HG03045 (cell line): Measurements from ENCODE around the gene HSPA1B.
A peak's percentile ranks its signal among the peaks of the same experiment; 100 is the strongest.
"Not testable (repeated sequence)": the region's sequence is repeated elsewhere in the genome, so short reads cannot be mapped to it uniquely, and the experiment has no call there.

Experiments used
- ATAC-seq: cut with Tn5 transposase; IDR thresholded peaks from one replicate; pipeline ENCODE4 v1.9.1; 2021; ENCODE audit warnings: mild to moderate bottlenecking, moderate library complexity; ENCODE audit not compliant: unreplicated experiment

The HSPA1B gene

DNA sequence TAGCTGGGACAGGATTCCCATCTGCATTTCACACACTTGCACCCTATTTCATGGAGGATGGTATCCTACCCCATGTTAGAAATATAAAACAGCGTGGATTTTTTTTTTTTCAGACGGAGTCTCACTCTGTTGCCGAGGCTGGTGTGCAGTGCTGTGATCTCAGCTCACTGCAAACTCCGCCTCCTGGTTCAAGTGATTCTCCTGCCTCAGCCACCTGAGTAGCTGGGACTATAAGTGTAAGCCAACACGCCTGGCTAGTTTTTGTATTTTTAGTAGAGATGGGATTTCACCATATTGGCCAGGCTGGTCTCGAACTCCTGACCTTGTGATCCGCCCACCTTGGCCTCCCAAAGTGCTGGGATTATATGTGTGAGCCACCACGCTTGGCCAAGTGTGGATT, 30.2 kb downstream of the HSPA1B start:
- ATAC-seq: not testable (repeated sequence)

DNA sequence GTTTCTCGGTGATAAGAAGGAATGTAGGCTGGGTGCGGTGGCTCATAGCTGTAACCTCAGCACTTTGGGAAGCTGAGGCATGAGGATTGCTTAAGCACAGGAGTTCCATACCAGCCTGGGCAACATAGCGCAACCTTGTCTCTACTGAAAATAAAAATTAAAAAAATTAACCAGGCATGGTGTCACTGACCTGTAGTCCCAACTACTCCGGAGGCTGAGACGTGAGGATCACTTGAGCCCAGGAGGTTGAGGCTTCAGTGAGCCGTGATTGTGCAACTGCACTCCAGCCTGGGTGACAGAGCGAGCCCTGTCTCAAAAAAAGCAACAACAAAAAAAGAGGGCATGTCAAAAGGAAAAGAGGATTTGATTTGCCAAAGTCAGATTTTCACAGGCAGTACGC, 31.2 kb downstream of the HSPA1B start:
- ATAC-seq: no peak

DNA sequence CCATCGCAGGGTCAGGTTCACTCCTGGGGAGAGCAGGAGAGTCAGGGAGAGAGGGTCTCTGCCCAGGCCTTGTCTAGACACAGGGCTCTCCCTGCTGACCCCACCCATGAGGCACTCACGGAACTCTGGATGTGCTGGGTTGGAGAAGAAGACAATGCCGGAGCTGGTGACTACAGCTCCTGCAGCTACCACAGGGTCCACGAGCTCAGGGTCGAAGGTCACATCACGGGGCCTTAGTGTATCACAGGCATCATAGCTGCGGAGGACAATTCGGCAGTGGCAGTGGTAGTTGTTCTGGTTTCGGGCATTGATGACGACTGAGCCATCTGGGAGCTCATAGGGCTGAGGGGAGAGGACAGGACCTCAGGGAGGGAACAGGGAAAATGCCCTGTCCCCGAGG, 32.4 kb downstream of the HSPA1B start:
- ATAC-seq: no peak

DNA sequence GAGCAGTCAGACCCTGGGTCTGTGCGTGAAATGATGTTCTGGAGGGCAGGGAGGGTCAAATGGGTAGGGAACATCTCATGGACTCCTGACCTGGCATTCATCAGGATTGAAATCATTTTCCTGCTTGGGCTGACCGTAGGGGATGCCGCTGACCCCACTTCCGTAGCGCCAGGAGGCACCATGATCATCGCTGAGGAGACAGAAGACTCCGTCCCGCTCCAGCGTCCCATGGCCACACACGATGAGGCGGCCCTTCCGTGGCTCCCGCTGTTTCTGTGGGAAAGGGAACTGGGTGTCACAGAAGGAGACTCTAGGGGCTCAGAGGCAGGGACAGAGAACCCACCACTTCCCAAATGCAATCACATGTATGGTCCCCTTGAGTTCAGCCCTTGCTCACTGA, 32.8 kb downstream of the HSPA1B start:
- no peak for ATAC-seq

DNA sequence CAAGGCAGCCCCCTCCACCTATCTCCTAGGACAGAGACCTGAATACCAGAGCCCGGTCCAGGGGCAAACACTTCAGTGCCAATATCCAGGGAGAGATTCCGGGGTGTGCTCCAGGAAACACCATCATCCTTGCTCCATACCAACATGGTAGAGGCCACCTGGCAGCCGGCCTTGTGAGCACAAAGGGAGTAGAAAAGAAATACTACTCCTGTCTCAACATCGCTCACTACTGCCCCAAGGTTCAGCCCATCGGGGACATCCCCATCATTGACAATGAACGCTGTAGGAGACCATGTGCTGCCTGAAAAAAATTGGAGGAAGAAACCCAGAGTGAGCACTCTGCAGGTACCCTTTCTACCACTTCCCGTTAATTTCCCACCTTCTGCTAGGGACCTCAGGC, 33.6 kb downstream of the HSPA1B start:
- no peak for ATAC-seq

DNA sequence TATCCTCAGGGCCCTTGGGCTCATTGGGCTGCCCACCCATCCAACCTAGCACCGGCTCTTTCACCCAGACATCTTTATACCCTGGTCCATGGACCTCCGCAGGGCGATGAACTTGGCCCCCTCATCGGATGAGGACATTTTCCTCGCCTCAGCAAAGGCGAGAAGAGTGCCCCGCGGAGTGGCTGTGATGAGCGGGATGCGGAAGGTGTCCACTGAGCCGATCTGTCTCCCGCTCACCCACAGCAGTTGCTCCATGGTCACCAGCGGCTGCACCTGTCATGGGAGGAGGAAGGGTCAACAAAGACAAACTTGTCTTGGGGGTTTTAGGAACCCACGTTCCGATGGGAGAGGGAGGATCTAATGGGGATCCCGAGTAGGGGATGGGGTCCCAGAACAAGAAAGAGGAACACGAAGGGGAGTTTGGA, 34.4 kb downstream of the HSPA1B start:
- ATAC-seq: no peak

DNA sequence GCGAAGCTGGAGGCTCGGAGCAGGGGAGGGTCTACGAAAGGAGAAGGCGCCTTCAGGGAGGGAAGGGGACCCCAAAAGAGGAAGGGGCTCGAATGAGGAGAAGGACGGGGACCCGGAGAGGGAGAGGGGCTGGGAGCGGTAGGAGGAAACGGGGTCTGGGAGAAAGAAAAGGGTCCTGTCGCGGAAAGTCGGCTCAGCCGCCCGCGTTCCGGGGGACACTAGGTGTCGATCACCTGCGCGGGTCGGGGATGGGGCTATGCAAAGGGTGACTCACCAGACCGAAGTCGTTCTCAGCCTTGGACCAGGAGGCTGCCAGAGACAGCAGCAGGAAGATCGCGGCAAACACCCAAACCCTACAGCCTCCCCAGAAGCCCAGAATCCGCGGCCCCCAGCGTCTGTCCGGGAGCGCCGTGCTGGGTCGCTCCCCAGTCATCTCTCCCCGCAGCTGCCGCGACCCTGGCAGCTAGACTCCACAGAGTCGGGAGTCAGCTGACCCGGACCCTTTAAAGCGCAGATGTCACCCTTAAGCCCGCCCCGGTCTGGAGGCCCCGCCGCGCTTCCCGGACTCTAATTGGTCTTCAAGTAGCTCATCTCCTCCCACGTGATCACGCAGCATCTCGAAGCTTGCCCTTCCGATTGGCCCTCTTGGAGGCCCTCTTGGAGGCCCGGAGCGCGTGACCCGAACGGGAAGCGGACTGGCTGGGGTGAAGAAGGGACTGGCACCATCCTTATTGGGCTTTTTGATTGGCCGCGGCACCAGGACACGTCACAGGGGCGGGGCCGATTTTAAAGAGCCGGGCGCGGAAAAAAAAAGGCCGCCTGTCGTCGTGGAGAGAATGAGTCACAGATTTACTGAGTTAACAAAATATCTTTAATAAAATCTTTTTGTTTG, 35.1 kb downstream of the HSPA1B start, which contains the start of gene NEU1:
NEU1 (minus strand) TSS at position 478 of the 892 bp plus-strand sequence; CDS start at position 433, 45 bp downstream.
- ATAC-seq: peak; percentile 92

DNA sequence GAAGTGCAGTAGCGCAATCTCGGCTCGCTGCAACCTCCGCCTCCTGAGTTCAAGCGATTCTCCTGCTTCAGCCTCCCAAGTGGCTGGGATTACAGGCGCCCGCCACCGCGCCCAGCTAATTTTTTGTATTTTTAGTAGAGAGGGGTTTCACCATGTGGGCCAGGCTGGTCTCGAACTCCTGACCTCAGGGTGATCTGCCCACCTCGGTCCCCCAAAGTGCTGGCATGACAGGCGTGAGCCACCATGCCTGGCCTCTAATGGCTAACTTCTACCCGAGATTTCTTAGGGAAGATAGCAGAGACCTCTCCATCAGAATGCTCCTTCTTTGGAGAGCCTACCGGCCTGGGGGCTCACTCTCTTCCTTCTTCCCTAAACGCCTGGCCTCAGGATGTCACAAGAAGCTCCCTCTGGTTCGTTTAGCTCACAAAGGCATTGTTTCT, 36.6 kb downstream of the HSPA1B start:
- ATAC-seq: not testable (repeated sequence)

DNA sequence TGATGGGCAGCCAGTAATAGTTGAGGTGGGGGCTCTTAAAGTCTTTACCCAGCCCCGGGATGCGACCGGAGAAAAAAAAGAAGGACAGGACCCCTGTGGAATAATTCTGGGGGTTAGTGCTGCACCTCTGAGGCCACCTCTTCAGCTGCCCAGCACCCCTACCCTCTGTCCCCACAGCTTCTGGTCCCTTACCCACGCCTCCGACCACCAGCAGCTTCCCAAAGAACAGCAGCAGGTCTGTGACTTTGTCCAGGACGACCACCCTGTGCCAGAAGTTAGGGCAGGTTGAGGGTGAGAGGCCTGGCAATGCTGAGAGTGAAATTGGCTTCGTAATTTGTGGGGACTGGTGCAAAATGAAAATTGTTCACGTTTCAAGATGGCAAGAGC, 37.3 kb downstream of the HSPA1B start:
- ATAC-seq: no peak

DNA sequence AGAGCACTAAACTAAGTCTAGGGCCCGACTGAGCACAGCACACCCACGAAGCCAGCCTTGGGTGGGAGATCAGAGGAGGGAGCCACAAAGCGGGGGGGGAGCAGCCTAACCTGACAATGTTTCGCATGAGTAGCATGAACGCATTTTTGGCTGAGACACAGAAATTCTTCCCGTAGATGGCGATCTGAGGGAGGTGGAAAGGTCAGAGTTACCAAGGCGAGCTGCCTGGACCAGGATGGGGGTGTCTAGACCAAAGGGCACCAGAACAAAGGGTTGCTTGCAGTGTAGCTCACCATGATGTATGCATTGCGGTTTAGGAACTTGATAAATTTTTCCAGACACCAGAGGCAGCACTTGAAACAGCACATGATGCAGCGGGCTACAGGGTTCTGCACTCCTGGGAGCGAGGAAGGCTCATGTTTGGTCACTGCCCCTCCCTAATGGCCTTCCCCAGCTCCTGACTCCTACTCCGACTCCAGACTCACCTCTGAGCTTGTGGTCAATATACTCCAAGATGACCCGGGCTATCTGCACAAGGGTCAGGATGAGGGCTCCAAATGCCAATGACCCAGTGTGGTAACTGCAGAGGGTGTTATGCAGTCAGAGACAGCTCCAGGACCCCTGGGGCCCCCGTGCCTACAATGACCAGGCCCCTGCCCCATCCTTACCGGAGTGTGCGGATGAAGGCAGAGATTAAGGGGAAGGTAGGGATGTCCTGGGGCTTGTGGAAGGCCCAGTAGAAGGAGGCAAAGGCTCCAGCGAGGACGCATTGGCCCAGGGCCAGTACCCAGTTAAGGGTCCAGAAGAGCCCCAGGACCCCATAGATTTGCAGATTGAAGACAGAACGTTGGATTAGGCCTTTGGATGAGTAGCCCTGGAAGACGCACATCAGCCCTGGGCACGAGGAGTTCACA, 37.9 kb downstream of the HSPA1B start:
- ATAC-seq: no peak

DNA sequence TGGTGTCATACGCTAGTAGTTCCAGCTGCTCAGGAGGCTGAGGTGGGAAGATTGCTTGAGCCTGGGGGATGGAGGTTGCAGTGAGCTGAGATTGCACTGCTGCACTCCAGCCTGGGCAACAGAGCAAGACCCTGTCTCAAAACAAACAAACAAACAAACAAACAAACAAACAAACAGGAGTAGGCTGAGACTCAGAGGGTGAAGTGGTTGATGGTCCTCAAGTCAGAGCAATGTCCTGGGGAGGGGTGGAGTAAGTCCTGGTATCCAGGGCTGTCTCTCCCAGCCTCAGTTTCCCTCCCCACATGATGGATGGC, 41.1 kb downstream of the HSPA1B start:
- not testable (repeated sequence) for ATAC-seq

DNA sequence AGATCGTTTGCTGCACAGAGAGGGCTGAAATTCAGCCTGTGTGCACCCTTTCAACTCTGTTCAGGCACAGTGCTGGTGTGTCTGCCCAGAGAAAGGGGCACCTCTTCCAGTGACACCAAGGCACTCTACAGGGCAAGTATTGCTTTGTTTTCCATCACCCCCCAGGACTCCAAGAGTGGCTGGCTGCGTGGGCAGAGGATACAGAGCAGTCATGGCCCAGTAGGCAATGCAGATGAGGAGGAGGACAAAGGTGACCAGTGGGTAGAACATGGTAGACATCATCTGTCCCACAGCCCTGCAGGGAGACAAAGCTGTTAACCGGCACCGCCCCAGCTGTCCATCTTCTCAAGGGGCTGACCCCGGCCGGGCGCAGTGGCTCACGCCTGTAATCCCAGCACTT, 41.8 kb downstream of the HSPA1B start:
- ATAC-seq: no peak

DNA sequence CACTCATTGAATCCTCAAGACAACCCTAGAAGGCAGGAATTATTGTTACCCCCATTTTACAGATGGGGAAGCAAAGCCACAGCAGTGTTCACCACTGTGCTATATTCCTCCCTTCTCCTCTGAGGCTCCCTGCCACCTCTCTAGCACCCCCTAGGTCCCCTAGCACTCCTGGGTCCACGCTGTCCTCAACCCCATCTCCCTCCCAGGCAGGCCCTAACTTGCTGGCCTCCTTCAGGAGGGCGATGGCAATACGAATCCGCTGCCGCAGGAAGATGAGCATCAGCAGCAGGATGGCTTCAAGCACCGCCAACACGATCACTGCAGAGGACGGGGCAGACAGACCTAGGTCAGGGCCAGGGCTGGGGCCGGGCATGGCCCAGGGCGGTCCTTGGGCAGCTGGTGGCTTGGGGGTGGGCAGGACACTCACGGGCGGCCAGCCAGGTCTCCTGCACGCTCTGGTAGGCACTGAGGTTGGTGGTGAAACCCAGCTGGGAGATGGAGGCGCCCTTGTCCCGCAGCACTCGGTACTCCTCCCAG, 42.9 kb downstream of the HSPA1B start:
- no peak for ATAC-seq

DNA sequence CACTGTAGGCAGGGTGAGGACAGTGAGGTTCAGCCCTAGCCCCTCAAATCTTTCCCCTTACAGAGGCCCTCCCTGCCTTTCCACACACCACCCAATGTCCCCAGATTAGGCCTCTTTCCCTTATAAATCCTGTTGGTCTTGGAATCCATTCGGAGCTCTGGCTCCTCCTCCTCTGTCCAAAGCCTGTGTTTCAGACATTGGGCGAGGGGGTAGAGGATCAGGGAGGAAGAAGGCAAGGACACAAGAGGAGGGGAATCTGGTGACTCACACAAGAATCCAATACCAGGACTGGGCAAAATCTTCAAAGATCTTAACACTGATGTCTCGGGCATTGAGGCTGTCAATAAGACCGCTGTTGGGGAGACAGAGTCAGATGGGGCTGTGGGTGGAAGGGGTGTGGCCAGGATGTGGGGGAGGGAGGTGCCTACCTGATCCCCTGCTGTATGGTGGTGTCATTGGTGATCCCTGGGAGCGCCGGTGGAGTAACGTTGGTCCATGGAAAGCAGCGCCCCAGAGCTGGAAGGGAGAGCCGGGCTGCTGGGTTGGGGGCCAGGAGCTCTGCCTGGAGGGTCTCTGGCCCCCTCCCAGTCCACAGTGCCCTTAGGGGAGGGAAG, 43.6 kb downstream of the HSPA1B start:
- ATAC-seq: no peak

DNA sequence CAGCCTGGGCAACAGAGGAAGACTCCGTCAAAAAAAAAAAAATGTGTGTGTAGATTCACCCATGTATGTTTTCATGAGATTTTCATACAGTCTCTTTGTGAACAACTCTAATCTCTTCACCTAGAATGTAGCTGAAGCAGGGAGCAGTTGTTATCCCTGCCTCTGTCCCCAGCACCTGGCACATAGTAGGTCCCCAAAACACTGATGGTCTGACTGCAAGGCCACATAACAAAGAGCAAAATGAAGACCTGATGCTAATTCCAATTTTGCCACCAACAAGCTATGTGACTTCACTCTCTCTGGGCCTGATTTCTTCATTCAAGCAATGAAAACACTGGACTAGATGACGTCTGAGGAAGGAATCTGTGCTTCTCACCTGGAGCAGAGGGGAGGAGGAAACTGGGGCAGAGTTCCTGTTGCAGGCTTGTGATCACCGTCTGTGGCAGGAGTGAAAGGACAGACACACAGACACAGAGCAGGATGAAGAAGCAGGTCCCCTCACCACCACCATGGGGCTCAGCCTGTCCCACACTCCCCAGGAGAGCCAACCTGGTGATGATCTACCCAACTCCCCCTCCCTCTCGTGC, 46.6 kb downstream of the HSPA1B start:
- ATAC-seq: no peak

DNA sequence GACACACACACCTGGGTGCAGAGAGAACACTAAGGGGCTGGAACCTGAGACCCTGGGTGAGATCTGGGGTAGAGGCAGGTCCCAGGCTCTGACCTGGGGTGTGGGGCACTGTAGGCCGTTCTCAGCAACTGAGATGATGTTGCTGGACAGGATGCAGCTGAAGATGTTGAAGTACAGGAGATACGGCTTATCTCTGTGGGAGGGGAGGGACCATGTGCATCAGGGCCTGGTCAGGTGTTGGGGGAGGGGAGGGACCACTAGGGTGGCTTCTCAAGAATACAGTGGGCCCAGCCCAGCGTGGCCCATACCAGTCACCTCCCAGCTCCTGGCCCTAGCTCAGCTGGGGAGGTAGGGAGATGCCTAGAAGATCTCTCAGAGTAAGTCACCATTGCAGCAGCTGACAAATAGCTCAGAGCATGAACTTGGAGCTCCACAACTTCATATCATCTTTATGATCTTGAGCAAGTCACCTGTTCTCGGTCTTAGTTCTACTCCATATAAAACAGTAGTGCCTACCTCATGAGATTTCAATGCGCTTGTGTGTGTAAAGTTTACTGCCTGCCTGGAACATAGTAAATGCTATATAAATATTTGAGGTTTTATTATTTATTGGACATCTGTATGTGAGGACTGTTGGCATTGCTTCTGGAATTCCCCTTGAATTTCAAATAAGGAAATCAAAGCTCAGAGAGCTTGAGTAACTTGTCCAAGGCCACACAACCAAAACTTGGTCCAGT, 47.5 kb downstream of the HSPA1B start:
- ATAC-seq: no peak

DNA sequence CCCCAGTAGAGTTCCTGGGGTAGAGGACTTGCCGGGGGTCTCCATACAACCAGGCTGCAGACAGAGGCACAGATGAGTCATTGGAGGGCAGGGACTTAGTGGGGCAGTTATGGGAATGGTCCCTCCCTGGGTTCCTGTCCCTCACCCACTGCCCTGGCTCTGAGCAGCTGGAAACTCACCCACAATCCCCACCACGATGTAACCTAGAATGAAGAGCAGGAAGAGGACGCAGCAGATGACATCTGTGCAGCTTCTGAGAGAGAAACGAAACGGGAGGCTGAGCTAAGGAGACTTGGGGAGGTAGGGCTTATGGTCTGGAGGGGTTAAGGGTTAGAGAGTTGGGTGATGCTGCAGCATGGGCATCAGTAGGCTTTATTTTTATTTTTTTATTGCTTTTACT, 48.3 kb downstream of the HSPA1B start:
- no peak for ATAC-seq

DNA sequence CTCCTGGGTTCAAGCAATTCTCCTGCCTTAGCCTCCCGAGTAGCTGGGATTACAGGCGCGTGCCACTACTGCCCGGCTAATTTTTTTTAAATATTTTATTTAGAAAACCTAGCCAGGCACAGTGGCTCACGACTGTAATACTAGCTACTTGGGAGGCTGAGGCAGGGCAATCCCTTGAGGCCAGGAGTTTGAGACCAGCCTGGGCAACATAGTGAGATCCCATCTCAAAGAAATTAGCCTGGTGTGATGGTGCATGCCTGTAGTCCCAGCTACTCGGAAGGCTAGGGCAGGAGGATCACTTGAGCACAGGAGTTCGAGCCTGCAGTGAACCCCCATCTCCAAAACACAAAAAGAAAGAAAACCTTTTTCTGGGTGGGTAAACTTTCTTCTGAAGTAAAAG, 48.8 kb downstream of the HSPA1B start:
- ATAC-seq: no peak

DNA sequence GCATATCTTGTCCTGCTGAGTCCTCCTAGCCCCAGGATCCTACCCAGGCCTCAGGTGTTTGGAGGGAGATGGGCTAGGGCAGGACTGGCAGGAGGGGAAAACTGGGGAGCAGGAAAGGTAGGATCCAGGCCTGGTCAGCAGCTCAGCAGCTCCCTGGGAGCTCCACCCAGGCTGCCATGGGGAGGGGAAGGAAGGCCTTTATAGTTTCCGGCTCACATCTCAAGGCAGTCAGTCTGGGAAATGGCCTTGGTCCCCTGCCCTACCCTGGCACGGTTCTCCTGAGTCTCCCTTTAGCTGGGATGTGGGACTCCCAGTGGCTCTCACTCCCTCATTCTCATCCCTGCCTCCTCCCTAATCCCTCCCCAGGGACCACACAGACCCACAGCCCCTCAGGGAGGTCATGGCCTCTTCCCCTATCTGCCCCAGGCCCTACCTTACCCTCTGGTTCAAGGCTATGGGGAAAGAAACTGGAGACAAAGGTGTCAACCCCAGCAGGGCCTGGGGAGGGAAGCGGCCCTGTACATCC, 49.6 kb downstream of the HSPA1B start:
- ATAC-seq: no peak

DNA sequence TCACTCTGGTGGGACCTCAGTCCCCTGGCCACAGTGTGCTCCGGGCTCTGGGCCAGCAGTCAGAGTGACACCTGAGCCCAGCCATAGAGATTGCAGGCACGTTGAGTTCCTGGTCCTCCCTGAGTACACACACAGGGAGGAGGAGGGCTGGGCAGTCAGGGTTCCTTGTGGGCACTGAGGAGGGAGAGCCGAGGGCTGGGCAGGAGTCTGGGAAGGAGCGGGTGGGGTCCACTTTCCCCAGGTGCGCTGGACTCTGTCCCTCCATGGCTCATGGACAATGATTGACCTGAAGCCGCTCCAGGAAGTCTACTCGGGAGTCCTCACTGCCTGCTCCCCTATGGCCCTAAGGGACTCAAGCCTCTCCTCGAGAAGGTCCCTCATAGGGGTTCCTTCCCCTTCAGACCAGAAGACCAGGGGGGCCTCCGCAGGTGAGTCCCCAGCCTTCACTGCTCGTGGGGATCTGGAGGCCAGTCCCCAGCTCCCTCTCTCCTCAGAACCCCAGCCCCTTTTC, 50.2 kb downstream of the HSPA1B start:
- no peak for ATAC-seq
